NCI-H82 (cell line): Measurements from ENCODE around the gene CNOT10.

Experiments used
- DNase-seq: peaks from one replicate; lab custom pipeline; 2025; lab: John Stamatoyannopoulos, UW

CNOT10 gene

GRCh38 chr3:32818970-32819511 lies 134.1 kb downstream of the CNOT10 start:
- no peak for DNase-seq

GRCh38 chr3:32819551-32820348 lies 134.8 kb downstream of the CNOT10 start:
- no peak for DNase-seq

GRCh38 chr3:32820430-32820829 lies 135.4 kb downstream of the CNOT10 start:
- DNase-seq: no peak

GRCh38 chr3:32820971-32821685 lies 136.1 kb downstream of the CNOT10 start:
- DNase-seq: no peak

- no peak for DNase-seq
Measured at GRCh38 chr3:32821686-32822296, 136.8 kb downstream of the CNOT10 start.

- no peak for DNase-seq
Measured at GRCh38 chr3:32822609-32823498, 137.9 kb downstream of the CNOT10 start.
